ENCODE data around the gene LHFPL4.

DNA sequence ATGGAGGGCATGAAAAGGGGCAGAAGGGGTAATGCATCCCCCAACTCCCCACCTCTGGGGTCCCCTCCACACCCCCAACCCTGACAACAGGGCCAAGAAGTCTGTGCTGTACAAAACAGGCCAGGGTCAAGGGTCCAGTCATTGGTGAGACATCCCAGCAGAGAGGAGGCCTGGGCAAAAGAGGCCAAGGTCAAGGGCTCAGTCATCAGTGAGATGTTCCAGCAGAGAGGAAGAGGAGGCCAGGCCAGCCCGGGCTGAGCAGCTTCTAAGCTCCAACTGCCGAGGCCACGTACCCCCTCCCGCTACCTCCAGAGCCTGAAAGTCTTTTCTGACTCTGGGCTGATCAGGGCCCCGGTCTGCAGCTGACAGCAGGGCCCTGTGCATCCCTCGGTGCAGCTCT is 52.4 kb downstream of the LHFPL4 start:
- TF ChIP-seq, protein P1, sequence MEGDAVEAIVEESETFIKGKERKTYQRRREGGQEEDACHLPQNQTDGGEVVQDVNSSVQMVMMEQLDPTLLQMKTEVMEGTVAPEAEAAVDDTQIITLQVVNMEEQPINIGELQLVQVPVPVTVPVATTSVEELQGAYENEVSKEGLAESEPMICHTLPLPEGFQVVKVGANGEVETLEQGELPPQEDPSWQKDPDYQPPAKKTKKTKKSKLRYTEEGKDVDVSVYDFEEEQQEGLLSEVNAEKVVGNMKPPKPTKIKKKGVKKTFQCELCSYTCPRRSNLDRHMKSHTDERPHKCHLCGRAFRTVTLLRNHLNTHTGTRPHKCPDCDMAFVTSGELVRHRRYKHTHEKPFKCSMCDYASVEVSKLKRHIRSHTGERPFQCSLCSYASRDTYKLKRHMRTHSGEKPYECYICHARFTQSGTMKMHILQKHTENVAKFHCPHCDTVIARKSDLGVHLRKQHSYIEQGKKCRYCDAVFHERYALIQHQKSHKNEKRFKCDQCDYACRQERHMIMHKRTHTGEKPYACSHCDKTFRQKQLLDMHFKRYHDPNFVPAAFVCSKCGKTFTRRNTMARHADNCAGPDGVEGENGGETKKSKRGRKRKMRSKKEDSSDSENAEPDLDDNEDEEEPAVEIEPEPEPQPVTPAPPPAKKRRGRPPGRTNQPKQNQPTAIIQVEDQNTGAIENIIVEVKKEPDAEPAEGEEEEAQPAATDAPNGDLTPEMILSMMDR (conservative IDR thresholded peaks at IDR 0.05; ENCODE audit: low read depth, low read length), result no peak
- TF ChIP-seq RAD21 (IDR thresholded peaks at IDR 0.05; ENCODE audit: low read length) (no peak), POLR2A (IDR thresholded peaks at IDR 0.05; ENCODE audit: low read depth, low read length) (no peak), CEBPB (IDR thresholded peaks at IDR 0.05; ENCODE audit: low read depth, low read length) (no peak), RCOR1 (IDR thresholded peaks at IDR 0.05; ENCODE audit: insufficient replicate concordance, low read length) (no peak), NFE2L2 (IDR thresholded peaks at IDR 0.05; ENCODE audit: low read depth, low read length) (no peak), RFX5 (IDR thresholded peaks at IDR 0.05; ENCODE audit: low read depth, low read length) (no peak)
- TF ChIP-seq, protein P2, sequence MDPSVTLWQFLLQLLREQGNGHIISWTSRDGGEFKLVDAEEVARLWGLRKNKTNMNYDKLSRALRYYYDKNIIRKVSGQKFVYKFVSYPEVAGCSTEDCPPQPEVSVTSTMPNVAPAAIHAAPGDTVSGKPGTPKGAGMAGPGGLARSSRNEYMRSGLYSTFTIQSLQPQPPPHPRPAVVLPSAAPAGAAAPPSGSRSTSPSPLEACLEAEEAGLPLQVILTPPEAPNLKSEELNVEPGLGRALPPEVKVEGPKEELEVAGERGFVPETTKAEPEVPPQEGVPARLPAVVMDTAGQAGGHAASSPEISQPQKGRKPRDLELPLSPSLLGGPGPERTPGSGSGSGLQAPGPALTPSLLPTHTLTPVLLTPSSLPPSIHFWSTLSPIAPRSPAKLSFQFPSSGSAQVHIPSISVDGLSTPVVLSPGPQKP (IDR thresholded peaks at IDR 0.05; ENCODE audit: borderline replicate concordance, low read depth, low read length), result no peak
- TF ChIP-seq, protein P3, sequence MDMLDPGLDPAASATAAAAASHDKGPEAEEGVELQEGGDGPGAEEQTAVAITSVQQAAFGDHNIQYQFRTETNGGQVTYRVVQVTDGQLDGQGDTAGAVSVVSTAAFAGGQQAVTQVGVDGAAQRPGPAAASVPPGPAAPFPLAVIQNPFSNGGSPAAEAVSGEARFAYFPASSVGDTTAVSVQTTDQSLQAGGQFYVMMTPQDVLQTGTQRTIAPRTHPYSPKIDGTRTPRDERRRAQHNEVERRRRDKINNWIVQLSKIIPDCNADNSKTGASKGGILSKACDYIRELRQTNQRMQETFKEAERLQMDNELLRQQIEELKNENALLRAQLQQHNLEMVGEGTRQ (IDR thresholded peaks at IDR 0.05; ENCODE audit: low read depth, low read length), result no peak
